ENCODE measurements around the gene HNF1A.
A peak's percentile ranks its signal among the peaks of the same experiment; 100 is the strongest.
"Not testable (repeated sequence)": the region's sequence is repeated elsewhere in the genome, so short reads cannot be mapped to it uniquely, and the experiment has no call there.

HNF1A gene

GRCh38 chr12:121038861-121039668 is 60.7 kb downstream of the HNF1A start, which contains the start of gene OASL:
TSS of gene OASL (minus strand) at chr12:121039246. CDS start at chr12:121038971, 275 bp downstream.
- peak within 1 kb of the TSS; percentile 86 to 90 for H3K4me3 ChIP-seq (ENCODE audit: low read length in 2 of 2)
- peak within 1 kb of the TSS; percentile 74 to 75 for H3K27ac ChIP-seq (ENCODE audit: low read depth in 2 of 2, low read length in 2 of 2)
- peaks cover 9 to 13% of the 10 kb centered on the region in 2 donors for H3K4me1 ChIP-seq (ENCODE audit: control insufficient read depth in 2 of 2, insufficient read depth in 2 of 2, low read length in 2 of 2)
- H3K27me3 ChIP-seq (ENCODE audit: control insufficient read depth in 2 of 2, insufficient read depth in 2 of 2, low read length in 2 of 2), result no peaks in the 10 kb centered on the region
- H3K9ac ChIP-seq (ENCODE audit: low read depth in 1 of 2, low read length in 2 of 2), result peak within 1 kb of the TSS; percentile 65 to 78
- H3K36me3 ChIP-seq (ENCODE audit: control insufficient read depth in 2 of 2, insufficient read depth in 2 of 2, low read length in 2 of 2), result no peaks in the 10 kb centered on the region
- no peaks in the 10 kb centered on the region for H3K9me3 ChIP-seq (ENCODE audit: control insufficient read depth in 2 of 2, low read length in 2 of 2)

GRCh38 chr12:121043067-121043466 is 64.7 kb downstream of the HNF1A start:
- Histone ChIP-seq H3K9me3 (ENCODE audit: control insufficient read depth in 2 of 2, low read length in 2 of 2) (no peaks in the 10 kb centered on the region), H3K4me3 (ENCODE audit: low read length in 2 of 2) (no peak overlapping the region), H3K27ac (ENCODE audit: low read depth in 2 of 2, low read length in 2 of 2) (no peak overlapping the region), H3K27me3 (ENCODE audit: control insufficient read depth in 2 of 2, insufficient read depth in 2 of 2, low read length in 2 of 2) (no peaks in the 10 kb centered on the region), H3K4me1 (ENCODE audit: control insufficient read depth in 2 of 2, insufficient read depth in 2 of 2, low read length in 2 of 2) (peaks cover 13 to 23% of the 10 kb centered on the region in 2 donors), H3K9ac (ENCODE audit: low read depth in 1 of 2, low read length in 2 of 2) (no peak overlapping the region), H3K36me3 (ENCODE audit: control insufficient read depth in 2 of 2, insufficient read depth in 2 of 2, low read length in 2 of 2) (no peaks in the 10 kb centered on the region)

- H3K4me1 ChIP-seq (ENCODE audit: control insufficient read depth in 2 of 2, insufficient read depth in 2 of 2, low read length in 2 of 2), result peaks cover 6 to 14% of the 10 kb centered on the region in 2 donors
- H3K27me3 ChIP-seq (ENCODE audit: control insufficient read depth in 2 of 2, insufficient read depth in 2 of 2, low read length in 2 of 2); H3K36me3 ChIP-seq (ENCODE audit: control insufficient read depth in 2 of 2, insufficient read depth in 2 of 2, low read length in 2 of 2); H3K9me3 ChIP-seq (ENCODE audit: control insufficient read depth in 2 of 2, low read length in 2 of 2); H3K4me3 ChIP-seq (ENCODE audit: low read length in 2 of 2); H3K9ac ChIP-seq (ENCODE audit: low read depth in 1 of 2, low read length in 2 of 2): not testable (repeated sequence)
- H3K27ac ChIP-seq (ENCODE audit: low read depth in 2 of 2, low read length in 2 of 2), result peak overlapping the region in 1 of 2 donors; percentile 35
Measured at GRCh38 chr12:121047400-121047799, 69.1 kb downstream of the HNF1A start.

- no peak overlapping the region for H3K27ac ChIP-seq (ENCODE audit: low read depth in 2 of 2, low read length in 2 of 2)
- no peak overlapping the region for H3K9ac ChIP-seq (ENCODE audit: low read depth in 1 of 2, low read length in 2 of 2)
- H3K4me3 ChIP-seq (ENCODE audit: low read length in 2 of 2), result no peak overlapping the region
- H3K36me3 ChIP-seq (ENCODE audit: control insufficient read depth in 2 of 2, insufficient read depth in 2 of 2, low read length in 2 of 2), result no peaks in the 10 kb centered on the region
- no peaks in the 10 kb centered on the region for H3K27me3 ChIP-seq (ENCODE audit: control insufficient read depth in 2 of 2, insufficient read depth in 2 of 2, low read length in 2 of 2)
- no peaks in the 10 kb centered on the region for H3K9me3 ChIP-seq (ENCODE audit: control insufficient read depth in 2 of 2, low read length in 2 of 2)
- peaks cover 6 to 14% of the 10 kb centered on the region in 2 donors for H3K4me1 ChIP-seq (ENCODE audit: control insufficient read depth in 2 of 2, insufficient read depth in 2 of 2, low read length in 2 of 2)
Measured at GRCh38 chr12:121048442-121048841, 70.1 kb downstream of the HNF1A start.

GRCh38 chr12:121050725-121051124 is 72.4 kb downstream of the HNF1A start:
- H3K27me3 ChIP-seq (ENCODE audit: control insufficient read depth in 2 of 2, insufficient read depth in 2 of 2, low read length in 2 of 2), result no peaks in the 10 kb centered on the region
- no peaks in the 10 kb centered on the region for H3K36me3 ChIP-seq (ENCODE audit: control insufficient read depth in 2 of 2, insufficient read depth in 2 of 2, low read length in 2 of 2)
- H3K9me3 ChIP-seq (ENCODE audit: control insufficient read depth in 2 of 2, low read length in 2 of 2), result no peaks in the 10 kb centered on the region

More at GRCh38 chr12:121050725-121051124, 72.4 kb downstream of the HNF1A start:
- Histone ChIP-seq H3K27ac (ENCODE audit: low read depth in 2 of 2, low read length in 2 of 2) (no peak overlapping the region), H3K4me3 (ENCODE audit: low read length in 2 of 2) (no peak overlapping the region), H3K4me1 (ENCODE audit: control insufficient read depth in 2 of 2, insufficient read depth in 2 of 2, low read length in 2 of 2) (peaks cover 6 to 7% of the 10 kb centered on the region in 2 donors), H3K9ac (ENCODE audit: low read depth in 1 of 2, low read length in 2 of 2) (no peak overlapping the region)
